Effector CD8-positive, alpha-beta T cell (primary cell): Measurements from ENCODE around the gene AP2A2.
"Not testable (repeated sequence)": the region's sequence is repeated elsewhere in the genome, so short reads cannot be mapped to it uniquely, and the experiment has no call there.

ENCODE experiments used
- DNase-seq: peaks from one replicate; lab custom pipeline; 2025; lab: John Stamatoyannopoulos, UW

AP2A2 gene

DNA sequence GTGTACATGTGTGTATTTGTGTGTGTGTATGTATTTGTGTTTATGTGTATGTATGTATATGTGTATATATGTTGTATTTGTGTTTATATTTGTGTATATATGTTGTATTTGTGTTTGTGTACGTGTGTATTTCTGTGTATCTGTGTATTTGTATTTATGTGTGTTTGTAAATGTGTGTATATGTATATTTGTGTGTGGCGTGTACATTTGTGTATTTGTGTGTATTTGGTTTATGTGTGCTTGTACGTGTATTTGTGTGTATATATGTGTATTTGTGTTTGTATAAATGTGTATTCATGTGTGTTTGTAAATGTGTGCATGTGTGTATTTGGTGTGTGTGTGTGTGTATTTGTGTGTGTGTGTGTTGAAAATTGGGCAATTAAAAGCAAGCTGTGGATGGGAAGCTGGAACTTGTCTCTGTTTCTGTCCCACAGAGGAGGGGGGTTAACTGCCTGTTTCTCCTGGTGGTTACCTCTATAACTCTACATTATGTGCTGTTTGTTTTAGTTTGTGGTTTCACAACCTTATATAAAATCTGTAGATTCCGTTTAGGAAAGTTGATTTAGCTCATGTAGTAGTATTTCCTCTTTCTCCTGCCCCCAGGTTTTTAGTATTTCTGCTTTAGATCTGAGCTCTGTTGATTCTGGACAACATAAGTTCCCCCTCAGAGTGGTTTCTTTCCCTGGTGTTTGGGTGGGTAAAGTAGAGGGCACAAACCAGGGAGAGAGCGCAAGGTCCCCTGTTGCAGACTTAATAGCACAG, 28.9 kb downstream of the AP2A2 start:
- no peak for DNase-seq

DNA sequence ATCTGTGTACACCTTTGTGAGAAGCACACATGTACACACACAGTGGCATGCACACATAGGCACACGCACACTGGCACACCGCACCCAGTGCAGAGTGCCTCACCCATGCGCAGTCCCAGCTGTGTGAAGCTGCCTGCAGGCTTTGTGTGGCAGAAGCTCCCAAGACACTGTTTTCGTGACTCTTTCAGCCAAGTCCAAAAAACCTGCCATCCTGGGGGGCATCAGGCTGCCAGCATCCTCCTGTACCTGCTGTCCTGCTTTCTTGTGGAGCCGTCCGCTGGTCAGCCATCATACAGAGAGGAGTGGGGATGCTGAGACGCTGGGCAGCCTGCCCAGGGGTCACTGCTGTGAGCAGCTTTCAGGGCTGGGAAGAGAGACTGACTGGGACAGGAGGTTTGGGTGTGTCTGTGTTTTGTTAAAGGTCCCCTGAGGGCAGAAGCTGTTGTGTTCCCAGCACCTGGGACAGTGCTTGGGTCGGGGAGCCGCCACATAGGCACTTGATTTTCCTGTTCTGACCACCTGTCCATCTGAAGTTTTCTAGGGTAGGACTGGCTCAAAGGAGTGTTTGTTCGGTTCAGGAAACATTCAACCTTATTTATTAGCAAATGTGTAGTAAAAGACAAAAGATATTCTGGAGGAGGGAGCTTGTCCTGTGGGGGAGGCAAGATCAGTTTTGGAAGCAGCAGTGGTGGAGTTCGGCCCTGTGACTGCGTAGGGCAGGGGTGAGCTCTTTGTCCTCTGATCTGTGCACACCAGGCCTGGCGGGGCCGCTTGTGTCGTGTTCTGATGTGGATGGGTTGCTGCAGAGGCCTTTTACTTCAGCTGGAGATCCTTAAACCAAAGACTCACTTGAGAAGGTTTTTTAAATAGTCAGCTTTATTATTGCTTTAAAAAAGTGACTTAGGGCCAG, 29.7 kb downstream of the AP2A2 start:
- DNase-seq, result no peak

DNA sequence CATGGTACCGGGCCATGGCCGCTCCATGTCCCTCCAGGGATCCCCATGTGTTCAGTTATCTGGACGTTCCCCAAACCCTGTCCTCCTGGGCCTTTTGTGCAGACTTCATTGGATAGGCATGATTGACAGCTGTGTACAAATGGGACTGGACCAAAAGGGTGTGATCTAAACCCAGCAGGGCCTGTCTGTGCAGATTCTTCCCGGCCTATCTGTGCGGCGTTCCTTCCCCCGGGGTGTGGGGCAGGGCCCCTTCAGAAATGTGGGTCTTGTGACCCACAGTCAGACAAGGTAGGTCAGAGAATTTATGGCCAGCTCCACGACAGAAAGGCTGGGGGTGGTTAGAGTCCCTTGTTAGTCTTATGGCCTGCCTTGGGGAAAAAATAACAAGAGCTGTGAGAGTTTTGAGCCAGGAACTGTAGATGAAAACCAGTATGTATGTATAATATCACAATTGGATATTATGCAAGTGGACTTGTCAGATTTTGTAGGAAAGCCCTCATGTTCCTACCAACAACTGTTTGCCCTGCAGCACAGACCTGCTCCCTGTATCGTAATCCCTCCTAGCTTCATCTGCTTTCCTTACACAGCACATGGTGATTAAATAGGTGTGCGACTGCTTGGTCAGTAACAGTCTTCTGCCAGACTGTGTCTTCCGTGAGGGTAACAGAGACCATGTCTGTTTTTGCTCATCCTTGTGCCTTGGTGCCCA, 31.7 kb downstream of the AP2A2 start:
- no peak for DNase-seq

DNA sequence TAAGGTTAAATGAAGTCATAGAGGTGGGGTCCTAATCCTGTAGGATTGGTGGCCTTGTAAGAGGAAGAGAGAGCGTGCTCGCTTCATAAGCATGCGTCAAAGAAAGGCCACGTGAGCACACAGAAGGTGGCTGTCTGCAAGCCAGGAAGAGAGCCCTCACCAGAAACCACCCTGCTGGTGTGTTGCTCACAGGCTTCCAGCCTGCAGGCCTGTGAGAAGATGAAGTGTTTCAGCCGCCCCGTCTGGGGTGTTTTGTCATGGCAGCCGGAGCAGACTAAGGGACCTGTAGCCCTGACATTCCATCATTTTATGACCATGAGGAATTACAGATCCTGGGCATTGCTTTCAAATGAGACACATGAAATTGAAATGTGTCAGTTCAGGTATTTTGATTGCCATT, 32.4 kb downstream of the AP2A2 start:
- DNase-seq, result no peak

DNA sequence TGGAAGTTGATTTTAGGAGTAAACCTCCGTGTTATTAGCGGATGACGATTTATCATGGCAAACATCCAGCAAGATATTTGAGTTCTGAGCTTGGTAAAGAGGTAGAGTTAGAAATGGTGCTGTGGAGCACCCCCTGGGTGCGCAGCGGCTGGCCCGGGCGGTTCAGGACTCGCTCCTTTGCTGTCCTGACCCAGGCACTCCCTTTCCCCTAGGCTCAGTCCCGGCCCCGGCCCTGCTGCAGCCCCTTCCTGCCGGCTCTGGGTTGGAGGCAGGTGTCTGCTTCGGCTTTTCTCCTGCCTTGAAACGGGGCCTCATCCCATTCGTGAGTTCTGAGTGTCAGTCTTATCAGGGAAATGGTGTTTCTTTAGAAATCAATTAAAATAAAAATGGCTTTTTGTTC, 33.4 kb downstream of the AP2A2 start:
- no peak for DNase-seq

DNA sequence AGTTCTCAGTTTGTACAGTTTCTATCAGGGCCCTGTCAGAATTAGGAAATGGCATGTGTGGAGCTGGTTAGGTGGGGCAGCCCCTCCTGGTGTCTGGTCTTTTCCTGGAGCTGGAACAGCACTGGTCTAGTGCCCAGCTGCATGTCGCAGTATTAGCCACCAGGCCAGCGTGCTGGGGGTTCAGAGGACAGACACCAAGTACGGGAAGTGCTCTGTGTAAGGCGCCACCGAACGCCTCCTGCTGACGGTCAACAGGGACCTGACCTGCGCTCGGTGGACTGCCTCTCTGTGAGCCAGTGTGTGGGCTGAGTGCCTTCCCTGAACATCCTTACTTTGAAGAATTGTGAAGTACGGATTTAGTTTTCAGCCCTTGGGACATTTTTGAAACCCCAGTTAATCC, 33.9 kb downstream of the AP2A2 start:
- no peak for DNase-seq

DNA sequence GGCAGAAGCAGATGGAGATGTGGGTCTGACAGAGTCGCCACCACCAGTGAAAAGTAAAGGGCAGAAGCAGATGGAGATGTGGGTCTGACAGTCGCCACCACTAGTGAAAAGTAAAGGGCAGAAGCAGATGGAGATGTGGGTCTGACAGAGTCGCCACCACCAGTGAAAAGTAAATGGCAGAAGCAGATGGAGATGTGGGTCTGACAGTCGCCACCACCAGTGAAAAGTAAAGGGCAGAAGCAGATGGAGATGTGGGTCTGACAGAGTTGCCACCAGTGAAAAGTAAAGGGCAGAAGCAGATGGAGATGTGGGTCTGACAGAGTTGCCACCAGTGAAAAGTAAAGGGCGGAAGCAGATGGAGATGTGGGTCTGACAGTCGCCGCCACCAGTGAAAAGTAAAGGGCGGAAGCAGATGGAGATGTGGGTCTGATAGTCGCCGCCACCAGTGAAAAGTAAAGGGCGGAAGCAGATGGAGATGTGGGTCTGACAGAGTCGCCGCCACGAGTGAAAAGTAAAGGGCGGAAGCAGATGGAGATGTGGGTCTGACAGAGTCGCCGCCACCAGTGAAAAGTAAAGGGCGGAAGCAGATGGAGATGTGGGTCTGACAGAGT, 35.7 kb downstream of the AP2A2 start:
- not testable (repeated sequence) for DNase-seq

DNA sequence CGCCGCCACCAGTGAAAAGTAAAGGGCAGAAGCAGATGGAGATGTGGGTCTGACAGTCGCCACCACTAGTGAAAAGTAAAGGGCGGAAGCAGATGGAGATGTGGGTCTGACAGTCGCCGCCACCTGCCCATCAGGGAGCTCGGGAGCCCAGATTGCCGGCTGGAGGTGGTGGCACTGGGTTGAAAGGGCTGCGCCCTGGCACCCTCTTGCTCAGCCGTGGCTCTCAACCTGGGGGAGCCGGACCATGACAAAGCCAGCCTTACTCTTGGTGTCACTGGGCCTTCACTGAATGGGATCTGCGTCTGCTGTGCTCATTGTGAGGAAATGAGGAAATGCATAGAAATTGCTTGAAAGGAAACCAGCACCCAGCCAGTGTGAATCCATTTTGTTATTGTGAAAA, 36.3 kb downstream of the AP2A2 start:
- DNase-seq, result no peak

DNA sequence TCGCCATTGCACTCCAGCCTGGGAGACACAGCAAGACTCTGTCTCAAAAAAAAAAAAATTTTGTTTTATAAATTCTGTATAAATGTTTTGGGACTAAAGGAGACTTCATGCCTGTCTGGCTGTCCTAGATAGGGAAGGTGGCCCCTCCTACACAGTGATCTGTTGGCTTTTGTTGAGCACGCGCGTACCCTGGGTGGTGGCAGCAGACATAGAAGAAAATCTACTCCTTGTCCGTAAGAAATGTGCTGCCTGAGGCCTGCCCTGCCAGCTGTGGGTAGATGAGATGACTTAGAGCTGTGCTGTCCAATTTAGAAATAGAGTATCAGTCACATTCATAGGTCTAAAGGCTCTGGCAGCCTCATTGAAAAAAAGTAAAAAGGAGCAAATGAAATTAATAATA, 37.0 kb downstream of the AP2A2 start:
- no peak for DNase-seq

DNA sequence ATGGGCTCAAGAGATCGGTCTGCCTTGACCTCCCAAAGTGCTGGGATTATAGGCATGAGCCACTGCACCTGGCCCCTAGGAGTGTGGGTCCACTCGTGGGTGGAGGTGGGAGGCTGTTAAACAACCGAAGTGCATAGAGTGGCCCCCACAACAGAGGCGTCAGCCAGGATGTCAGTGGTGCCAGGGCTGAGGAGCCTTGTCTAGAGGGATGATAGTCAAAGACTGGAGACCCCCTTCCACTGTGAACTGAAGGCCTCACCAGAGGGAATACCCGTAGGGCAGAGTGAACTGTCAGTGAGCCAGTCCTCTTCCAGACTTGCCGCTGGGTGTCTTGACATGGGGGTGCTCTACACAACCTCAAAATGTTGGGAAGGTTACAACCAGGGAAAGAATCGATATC, 38.2 kb downstream of the AP2A2 start:
- DNase-seq, result no peak

DNA sequence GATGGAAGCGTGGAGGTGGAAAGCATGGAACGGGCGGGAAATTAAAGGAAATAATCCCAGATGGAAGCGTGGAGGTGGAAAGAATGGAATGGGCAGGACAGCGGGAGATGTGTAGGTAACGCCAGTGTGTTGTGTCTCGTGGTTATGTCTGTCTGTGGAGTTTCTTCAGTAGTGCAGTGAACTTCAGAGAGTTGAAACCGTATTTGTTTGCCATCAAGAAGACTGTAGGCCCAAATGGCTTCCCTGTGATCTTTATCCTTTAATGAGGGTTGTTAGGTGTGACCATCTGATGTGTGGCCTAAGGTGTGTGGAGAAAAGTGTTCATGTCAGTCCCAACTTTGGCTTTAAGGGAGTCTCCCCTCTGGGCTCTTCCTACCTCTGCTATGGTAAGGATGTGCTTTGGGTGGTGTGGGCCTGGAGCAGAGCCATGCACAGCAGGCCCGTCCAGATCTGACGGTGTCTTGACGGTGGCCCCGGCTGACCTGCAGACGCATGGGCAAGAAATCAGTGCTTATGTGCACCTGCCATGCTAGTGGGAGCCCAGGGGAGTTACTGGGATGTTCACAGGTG, 39.6 kb downstream of the AP2A2 start:
- DNase-seq, result no peak

DNA sequence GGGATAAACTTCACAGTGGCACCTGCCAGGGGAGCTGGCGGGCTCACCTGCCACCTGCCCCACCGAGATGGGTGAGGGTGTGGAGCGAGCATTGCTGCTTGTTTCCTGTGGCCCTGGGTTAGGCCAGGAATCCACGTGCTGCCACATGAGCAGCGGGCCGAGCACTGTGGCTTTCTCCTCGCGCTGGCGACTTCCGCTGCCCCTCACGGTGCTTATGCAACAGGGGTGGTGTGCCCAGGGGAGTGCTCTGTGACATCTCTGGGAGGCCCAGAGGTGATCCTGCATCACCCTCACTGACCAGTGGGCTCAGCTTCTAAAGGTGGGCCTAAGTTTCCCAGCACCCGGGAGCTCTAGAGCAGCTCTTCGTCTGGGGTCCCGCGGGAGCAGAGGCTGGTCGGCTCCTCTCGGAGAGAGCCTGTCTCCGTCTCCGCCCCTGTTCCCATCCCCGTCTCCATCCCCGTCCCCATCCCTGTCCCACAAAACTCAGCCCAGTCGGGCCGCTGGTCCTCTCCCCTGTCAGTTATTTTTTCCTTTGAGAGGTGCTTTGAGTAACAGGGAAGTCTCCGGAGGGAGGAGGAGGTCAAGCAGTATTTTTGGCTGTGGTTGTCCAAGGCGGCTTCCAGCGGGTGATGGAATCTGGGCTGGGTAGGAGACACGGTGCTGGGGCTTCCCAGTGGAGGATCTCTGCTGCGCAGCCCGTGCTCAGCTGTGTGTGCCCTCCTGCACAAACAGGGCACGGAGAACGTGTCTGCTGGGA, 42.5 kb downstream of the AP2A2 start:
- no peak for DNase-seq

DNA sequence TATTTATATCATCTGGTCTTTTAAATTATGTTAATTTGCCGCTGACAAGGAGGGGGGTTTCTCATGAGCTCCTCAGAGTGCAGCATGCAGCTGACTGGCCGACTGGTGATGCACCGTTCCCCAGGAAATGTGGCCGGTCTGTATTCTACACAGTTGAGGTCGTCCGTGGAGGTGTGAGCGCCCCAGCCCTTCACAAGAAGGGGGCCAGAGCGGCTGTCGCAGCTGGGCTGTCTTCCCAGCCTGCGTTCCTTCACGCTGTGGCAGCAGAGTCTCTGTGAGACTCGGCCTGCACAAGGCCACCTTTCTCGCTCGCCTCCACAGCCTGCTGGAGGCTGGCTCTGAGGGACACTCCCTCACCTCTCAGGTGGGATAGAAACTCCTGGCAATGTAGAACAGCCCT, 43.2 kb downstream of the AP2A2 start:
- no peak for DNase-seq

DNA sequence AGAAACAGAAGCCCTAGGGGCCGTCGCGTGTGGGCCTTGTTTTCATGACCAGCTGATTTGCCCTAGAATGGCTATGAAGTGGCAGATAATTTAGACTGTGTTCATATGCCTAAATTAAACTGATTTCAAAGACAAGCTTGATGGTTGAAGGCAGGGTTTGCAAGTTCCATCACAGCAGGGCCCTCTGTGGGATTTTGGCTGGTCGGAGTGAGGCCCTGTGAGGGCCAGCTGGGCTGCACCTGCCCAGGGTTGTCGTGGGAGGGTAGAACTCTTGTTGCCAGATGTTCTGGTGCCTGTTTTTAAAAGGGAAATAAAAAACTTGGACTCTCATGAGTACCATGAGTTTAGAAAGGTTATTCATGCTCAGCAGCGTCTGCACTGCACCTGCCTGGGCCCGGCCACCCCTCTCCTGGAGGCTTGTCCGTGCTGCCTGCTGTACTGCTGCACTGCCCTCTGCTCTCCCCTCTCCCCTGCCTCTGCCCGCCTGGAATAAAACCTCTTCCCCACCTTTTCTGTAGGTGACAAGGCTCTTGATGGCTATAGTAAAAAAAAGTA, 44.1 kb downstream of the AP2A2 start:
- DNase-seq, result no peak

DNA sequence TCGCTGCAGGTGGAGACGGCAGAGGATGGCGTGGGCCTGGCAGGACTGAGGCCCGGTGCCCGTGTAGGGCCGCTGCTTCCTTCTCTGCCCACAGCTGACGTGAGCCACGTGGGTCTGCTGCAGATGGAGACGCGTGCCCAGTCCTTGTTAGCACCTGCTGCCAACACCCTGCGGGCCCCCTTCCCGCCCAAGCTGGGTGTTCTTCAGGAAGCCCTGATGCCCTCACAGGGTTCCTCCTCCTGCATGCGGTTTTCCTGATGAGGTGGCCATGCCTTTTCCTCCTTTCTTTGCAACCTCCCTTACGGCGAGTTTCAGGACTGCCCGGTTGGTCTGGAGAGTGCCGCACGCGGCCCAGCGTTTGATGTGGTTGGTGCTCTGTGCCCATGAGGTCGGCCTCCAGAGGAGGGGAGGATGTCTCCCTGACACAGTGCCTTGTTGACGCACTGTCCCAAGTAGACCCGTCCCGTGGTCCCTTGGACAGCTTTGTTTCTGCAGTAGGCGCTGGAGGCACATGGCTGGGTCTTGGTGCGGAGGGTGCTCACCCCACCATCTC, 44.7 kb downstream of the AP2A2 start:
- DNase-seq, result no peak

DNA sequence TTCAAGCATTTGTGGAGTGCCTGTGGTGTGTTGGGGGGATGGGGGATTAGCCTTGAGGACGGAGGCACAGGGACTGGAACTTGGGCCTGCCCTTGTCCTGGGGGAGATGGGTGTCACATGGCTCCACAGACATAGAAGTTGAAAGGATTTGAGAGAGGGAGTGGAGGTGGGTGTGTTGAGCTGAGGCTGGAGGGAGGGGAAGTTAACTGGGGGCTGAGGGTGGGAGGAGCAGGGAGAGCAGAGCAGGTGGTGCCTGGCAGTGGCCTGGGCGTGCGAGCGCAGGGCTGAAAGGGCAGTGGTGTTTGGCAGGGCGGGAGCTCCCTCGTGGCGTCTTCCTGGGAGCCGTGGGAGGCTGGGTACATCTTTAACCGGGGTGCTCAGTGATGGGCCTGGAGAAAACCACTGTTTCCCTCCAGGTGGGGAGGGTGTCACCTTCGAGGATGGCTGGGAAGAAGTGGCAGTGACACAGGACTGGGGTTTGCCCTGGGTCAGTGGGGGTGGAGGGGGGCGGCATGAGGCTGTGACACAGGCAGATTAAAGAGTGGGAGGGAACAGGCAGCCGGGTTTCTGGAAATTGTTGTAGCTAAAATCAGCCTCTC, 45.5 kb downstream of the AP2A2 start:
- DNase-seq, result no peak

DNA sequence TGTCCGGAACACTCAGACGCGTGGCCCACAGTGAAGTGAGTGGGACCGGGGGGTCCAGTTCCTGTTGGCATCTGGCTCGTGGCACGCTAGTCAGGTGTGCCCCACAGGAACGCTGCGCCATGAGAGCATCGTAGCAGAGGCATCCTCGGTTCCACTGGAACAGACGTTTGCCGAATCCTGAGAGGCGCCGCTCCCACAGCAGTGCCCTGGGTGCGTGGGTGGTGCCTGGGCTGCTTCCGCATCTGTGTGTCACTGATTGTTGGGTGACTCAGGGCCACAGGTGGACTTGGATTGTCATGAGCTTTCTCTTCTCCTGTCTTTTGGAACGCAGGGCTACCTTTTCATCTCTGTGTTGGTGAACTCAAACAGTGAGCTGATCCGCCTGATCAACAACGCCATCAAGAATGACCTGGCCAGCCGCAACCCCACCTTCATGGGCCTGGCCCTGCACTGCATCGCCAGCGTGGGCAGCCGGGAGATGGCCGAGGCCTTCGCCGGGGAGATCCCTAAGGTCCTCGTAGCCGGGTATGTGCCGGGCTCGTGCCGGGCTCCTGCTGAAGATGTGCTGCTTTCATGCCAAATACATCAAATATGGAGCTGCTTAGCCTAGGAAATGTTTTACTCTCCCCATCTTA, 46.2 kb downstream of the AP2A2 start:
- no peak for DNase-seq

DNA sequence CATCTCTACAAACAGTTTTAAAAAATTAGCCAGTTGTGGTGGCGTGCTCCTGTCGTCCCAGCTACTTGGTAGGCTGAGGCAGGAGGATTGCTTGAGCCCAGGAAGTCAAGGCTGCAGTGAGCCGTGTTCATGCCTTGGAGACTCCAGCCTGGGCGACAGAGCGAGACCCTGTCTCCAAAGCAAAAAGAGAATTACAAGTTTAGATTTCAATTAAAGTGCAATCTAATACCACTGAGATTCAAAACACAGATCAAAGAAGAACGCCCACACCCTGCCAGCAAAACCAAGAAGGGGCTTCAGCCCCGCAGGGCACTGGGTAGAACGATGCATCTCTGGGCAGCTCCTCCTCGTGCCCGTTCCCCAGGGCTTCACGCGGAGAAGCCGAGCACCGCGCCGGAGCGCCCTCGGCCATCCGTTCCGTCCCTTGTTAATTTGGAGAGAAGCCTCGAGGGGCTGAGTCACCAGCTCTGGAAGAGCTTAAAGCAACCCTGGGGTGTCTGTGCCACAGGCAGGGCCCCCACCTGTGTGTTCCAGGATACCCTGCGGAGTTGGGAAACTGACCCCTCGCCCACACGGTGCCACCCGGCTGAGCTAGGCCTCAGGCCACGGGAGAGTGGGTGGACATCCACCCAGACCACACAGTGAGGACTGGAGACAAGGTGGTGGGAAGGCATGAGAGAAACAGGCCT, 47.0 kb downstream of the AP2A2 start:
- DNase-seq, result no peak

DNA sequence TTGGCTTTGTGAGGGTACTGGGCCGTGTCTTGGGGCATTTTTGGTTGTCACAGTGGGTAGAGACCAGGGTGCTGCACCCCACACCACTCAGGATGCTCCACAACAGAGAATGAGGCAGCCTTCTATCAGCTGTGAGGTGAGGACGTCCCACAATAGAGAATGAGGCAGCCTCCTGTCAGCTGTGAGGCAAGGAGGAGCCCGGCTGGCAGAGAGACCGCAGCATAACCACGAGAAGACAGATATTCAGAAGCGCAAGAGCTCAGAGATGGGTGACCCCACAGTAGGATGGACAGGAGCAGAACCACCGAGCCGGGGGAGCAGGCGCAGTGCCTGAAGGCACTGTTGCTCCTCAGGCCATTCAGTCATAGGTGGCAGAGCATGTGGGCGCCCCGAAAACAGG, 47.6 kb downstream of the AP2A2 start:
- DNase-seq, result no peak
